ENCODE measurements around the gene TMEM51.
A peak's percentile ranks its signal among the peaks of the same experiment; 100 is the strongest.

Gene TMEM51

GRCh38 chr1:15255582-15256149 lies 102.1 kb downstream of the TMEM51 start:
- DNase-seq: no peak

GRCh38 chr1:15256584-15256983 lies 103.0 kb downstream of the TMEM51 start:
- DNase-seq: no peak

GRCh38 chr1:15257309-15257708 lies 103.8 kb downstream of the TMEM51 start:
- no peak for DNase-seq

- DNase-seq: no peak
These were observed 105.5 kb downstream of the TMEM51 start for GRCh38 chr1:15258833-15259621.

GRCh38 chr1:15259622-15260007 lies 106.1 kb downstream of the TMEM51 start:
- no peak for DNase-seq

GRCh38 chr1:15260418-15261154 lies 107.0 kb downstream of the TMEM51 start:
- DNase-seq: no peak

GRCh38 chr1:15261155-15262002 lies 107.8 kb downstream of the TMEM51 start:
- DNase-seq: peak in 1 of 2 experiments; percentile 22

- no peak for DNase-seq
These were observed 108.4 kb downstream of the TMEM51 start for GRCh38 chr1:15262003-15262377.

- DNase-seq: no peak
These were observed 109.2 kb downstream of the TMEM51 start for GRCh38 chr1:15262706-15263105.

- DNase-seq: no peak
These were observed 111.2 kb downstream of the TMEM51 start for GRCh38 chr1:15264769-15265168.
